ENCODE data around the gene INSIG2.

Gene INSIG2

GRCh38 chr2:118088051-118089024 lies at the start of gene INSIG2:
Gene INSIG2, plus strand, starts transcription at chr2:118088471. Its CDS starts 8,086 bp downstream, at chr2:118096557.
- in situ Hi-C loops (cut with MboI; ENCODE audit: low sequenced_read_pairs): no loop called here

GRCh38 chr2:118040891-118041290 lies 47.4 kb upstream of the INSIG2 start:
- in situ Hi-C loops (cut with MboI; ENCODE audit: low sequenced_read_pairs): no loop called here

- in situ Hi-C loops (cut with MboI; ENCODE audit: low sequenced_read_pairs): no loop called here
These were observed 44.1 kb upstream of the INSIG2 start for GRCh38 chr2:118044103-118044716.

- in situ Hi-C loops (cut with MboI; ENCODE audit: low sequenced_read_pairs): no loop called here
These were observed 43.4 kb upstream of the INSIG2 start for GRCh38 chr2:118044854-118045253.

- in situ Hi-C loops (cut with MboI; ENCODE audit: low sequenced_read_pairs): no loop called here
These were observed 43.0 kb upstream of the INSIG2 start for GRCh38 chr2:118045286-118045685.

GRCh38 chr2:118046634-118047210 lies 41.5 kb upstream of the INSIG2 start:
- in situ Hi-C loops (cut with MboI; ENCODE audit: low sequenced_read_pairs): no loop called here

GRCh38 chr2:118047380-118047826 lies 40.9 kb upstream of the INSIG2 start:
- in situ Hi-C loops (cut with MboI; ENCODE audit: low sequenced_read_pairs): no loop called here

GRCh38 chr2:118048401-118048800 lies 39.9 kb upstream of the INSIG2 start:
- in situ Hi-C loops (cut with MboI; ENCODE audit: low sequenced_read_pairs): no loop called here

- in situ Hi-C loops (cut with MboI; ENCODE audit: low sequenced_read_pairs): no loop called here
These were observed 39.0 kb upstream of the INSIG2 start for GRCh38 chr2:118049140-118049815.

GRCh38 chr2:118049816-118050140 lies 38.5 kb upstream of the INSIG2 start:
- in situ Hi-C loops (cut with MboI; ENCODE audit: low sequenced_read_pairs): no loop called here

GRCh38 chr2:118050386-118050785 lies 37.9 kb upstream of the INSIG2 start:
- in situ Hi-C loops (cut with MboI; ENCODE audit: low sequenced_read_pairs): no loop called here

- in situ Hi-C loops (cut with MboI; ENCODE audit: low sequenced_read_pairs): no loop called here
These were observed 37.3 kb upstream of the INSIG2 start for GRCh38 chr2:118050974-118051373.

- in situ Hi-C loops (cut with MboI; ENCODE audit: low sequenced_read_pairs): no loop called here
These were observed 36.4 kb upstream of the INSIG2 start for GRCh38 chr2:118051826-118052358.

GRCh38 chr2:118052474-118052873 lies 35.8 kb upstream of the INSIG2 start:
- in situ Hi-C loops (cut with MboI; ENCODE audit: low sequenced_read_pairs): no loop called here

- in situ Hi-C loops (cut with MboI; ENCODE audit: low sequenced_read_pairs): no loop called here
These were observed 34.6 kb upstream of the INSIG2 start for GRCh38 chr2:118053681-118054080.

GRCh38 chr2:118054213-118055008 lies 33.9 kb upstream of the INSIG2 start:
- in situ Hi-C loops (cut with MboI; ENCODE audit: low sequenced_read_pairs): no loop called here

- in situ Hi-C loops (cut with MboI; ENCODE audit: low sequenced_read_pairs): no loop called here
These were observed 32.6 kb upstream of the INSIG2 start for GRCh38 chr2:118055512-118056164.

- in situ Hi-C loops (cut with MboI; ENCODE audit: low sequenced_read_pairs): no loop called here
These were observed 32.1 kb upstream of the INSIG2 start for GRCh38 chr2:118056165-118056534.

GRCh38 chr2:118056801-118057200 lies 31.5 kb upstream of the INSIG2 start:
- in situ Hi-C loops (cut with MboI; ENCODE audit: low sequenced_read_pairs): no loop called here

GRCh38 chr2:118058951-118059350 lies 29.3 kb upstream of the INSIG2 start:
- in situ Hi-C loops (cut with MboI; ENCODE audit: low sequenced_read_pairs): no loop called here
